ENCODE data around the gene ABHD17A.

GRCh38 chr19:1925544-1925943 is 40.2 kb upstream of the ABHD17A start:
- TF ChIP-seq GATA2 (IDR thresholded peaks at IDR 0.05; ENCODE audit: low read depth, low read length) (no peak), GATA3 (IDR thresholded peaks at IDR 0.05; ENCODE audit: low read depth, low read length) (no peak)
